OCI-LY7 (cell line): Measurements from ENCODE around the gene PRTN3. TPM values are rescaled to one million over a fixed set of nuclear protein-coding genes. Genes with fewer than 3 reads are reported as not detected.

Experiments
- microRNA-seq: library from miRNA; unstranded; fragments of <30 nt; microRNA quantifications from one replicate; pipeline ENCODE4 v1.2.0, GENCODE V29; 2022; ENCODE audit warnings: borderline replicate concordance
- small RNA-seq: library from RNA; depleted of rRNA; stranded (forward); fragments of <200 nt; gene quantifications from one replicate; pipeline ENCODE3, GENCODE V24; 2014
- total RNA-seq, 2 experiments: library from RNA; depleted of rRNA in 1 of 2; stranded (reverse); fragments of >200 nt in 1 of 2; shearing (Covaris generic) in 1 of 2; gene quantifications; 2 replicates each; pipeline ENCODE4 v1.2.3, GENCODE V29; 2014 to 2022

Gene PRTN3
- total RNA-seq, 2 experiments from 2014 or later = not detected

Small RNA genes lying within 50 kb of the gene (microRNA-seq; reads per million reads assigned to microRNA genes)
- gene MIR3187 (204 reads per million, percentile 67 among the genes with 10 or more reads in this experiment), gene MIR4745 (14.4 reads per million, percentile 21 among the genes with 10 or more reads in this experiment)

Small RNA genes lying within 50 kb of the gene (small RNA-seq; reads per million reads assigned to genes)
- gene MIR3187 (not detected), gene RNU6-9 (0.16 reads per million)

Other genes starting within 250 kb of the PRTN3 start
- 50.0 and 65.5 TPM in 2 replicates for gene POLRMT, start 207.5 kb upstream of the PRTN3 start, total RNA-seq (2014; rRNA removed; shearing (Covaris generic))
- 70.7 and 74.6 TPM in 2 replicates for gene POLRMT, start 207.5 kb upstream of the PRTN3 start, total RNA-seq (2022)
- gene FGF22, start 201.1 kb upstream of the PRTN3 start, total RNA-seq (2014; rRNA removed; shearing (Covaris generic)) = 0.21 TPM in 1 of 2 replicates, not detected in the other
- gene FGF22, start 201.1 kb upstream of the PRTN3 start, total RNA-seq (2022) = 0.48 and 0.53 TPM in 2 replicates
- gene RNF126, start 177.8 kb upstream of the PRTN3 start, total RNA-seq (2014; rRNA removed; shearing (Covaris generic)) = 85.8 and 98.6 TPM in 2 replicates
- 104 and 106 TPM in 2 replicates for gene RNF126, start 177.8 kb upstream of the PRTN3 start, total RNA-seq (2022)
- gene FSTL3, start 164.6 kb upstream of the PRTN3 start, total RNA-seq (2014; rRNA removed; shearing (Covaris generic)) = 3.4 and 5.7 TPM in 2 replicates
- 6.5 and 7.3 TPM in 2 replicates for gene FSTL3, start 164.6 kb upstream of the PRTN3 start, total RNA-seq (2022)
- not detected in 2 replicates for gene PRSS57, start 145.5 kb upstream of the PRTN3 start, total RNA-seq (2014; rRNA removed; shearing (Covaris generic))
- not detected in 2 replicates for gene PRSS57, start 145.5 kb upstream of the PRTN3 start, total RNA-seq (2022)
- 1.4 TPM in 1 of 2 replicates, not detected in the other for gene PALM, start 132.1 kb upstream of the PRTN3 start, total RNA-seq (2014; rRNA removed; shearing (Covaris generic))
- 0.42 and 1.2 TPM in 2 replicates for gene PALM, start 132.1 kb upstream of the PRTN3 start, total RNA-seq (2022)
- not detected in 2 replicates for gene MISP, start 89.9 kb upstream of the PRTN3 start, total RNA-seq (2014; rRNA removed; shearing (Covaris generic))
- 0.23 TPM in 1 of 2 replicates, not detected in the other for gene MISP, start 89.9 kb upstream of the PRTN3 start, total RNA-seq (2022)
- gene PTBP1, start 43.5 kb upstream of the PRTN3 start, total RNA-seq (2014; rRNA removed; shearing (Covaris generic)) = 284 and 315 TPM in 2 replicates
- 468 and 479 TPM in 2 replicates for gene PTBP1, start 43.5 kb upstream of the PRTN3 start, total RNA-seq (2022)
- gene PLPPR3, start 19.0 kb upstream of the PRTN3 start, total RNA-seq (2014; rRNA removed; shearing (Covaris generic)) = not detected in 2 replicates
- gene PLPPR3, start 19.0 kb upstream of the PRTN3 start, total RNA-seq (2022) = not detected in 2 replicates
- gene AZU1, start 13.2 kb upstream of the PRTN3 start, total RNA-seq (2014; rRNA removed; shearing (Covaris generic)) = not detected in 2 replicates
- gene AZU1, start 13.2 kb upstream of the PRTN3 start, total RNA-seq (2022) = not detected in 2 replicates
- gene ELANE, start 11.3 kb downstream of the PRTN3 start, total RNA-seq (2014; rRNA removed; shearing (Covaris generic)) = not detected in 2 replicates
- gene ELANE, start 11.3 kb downstream of the PRTN3 start, total RNA-seq (2022) = not detected in 2 replicates
- 0.35 TPM in 1 of 2 replicates, not detected in the other for gene CFD, start 18.7 kb downstream of the PRTN3 start, total RNA-seq (2014; rRNA removed; shearing (Covaris generic))
- not detected in 2 replicates for gene CFD, start 18.7 kb downstream of the PRTN3 start, total RNA-seq (2022)
- 12.9 and 19.1 TPM in 2 replicates for gene MED16, start 52.2 kb downstream of the PRTN3 start, total RNA-seq (2014; rRNA removed; shearing (Covaris generic))
- 54.3 and 61.4 TPM in 2 replicates for gene MED16, start 52.2 kb downstream of the PRTN3 start, total RNA-seq (2022)
- gene RNU6-9, start 52.5 kb downstream of the PRTN3 start, total RNA-seq (2014; rRNA removed; shearing (Covaris generic)) = not detected in 2 replicates
- not detected in 2 replicates for gene RNU6-9, start 52.5 kb downstream of the PRTN3 start, total RNA-seq (2022)
- gene R3HDM4, start 72.2 kb downstream of the PRTN3 start, total RNA-seq (2014; rRNA removed; shearing (Covaris generic)) = 39.5 and 43.5 TPM in 2 replicates
- 64.9 and 75.2 TPM in 2 replicates for gene R3HDM4, start 72.2 kb downstream of the PRTN3 start, total RNA-seq (2022)
- gene KISS1R, start 76.3 kb downstream of the PRTN3 start, total RNA-seq (2014; rRNA removed; shearing (Covaris generic)) = not detected in 2 replicates
- gene KISS1R, start 76.3 kb downstream of the PRTN3 start, total RNA-seq (2022) = not detected in 2 replicates
- gene ARID3A, start 85.0 kb downstream of the PRTN3 start, total RNA-seq (2014; rRNA removed; shearing (Covaris generic)) = 7.9 and 9.9 TPM in 2 replicates
- 21.6 and 23.5 TPM in 2 replicates for gene ARID3A, start 85.0 kb downstream of the PRTN3 start, total RNA-seq (2022)
- 61.6 and 74.7 TPM in 2 replicates for gene WDR18, start 143.3 kb downstream of the PRTN3 start, total RNA-seq (2014; rRNA removed; shearing (Covaris generic))
- gene WDR18, start 143.3 kb downstream of the PRTN3 start, total RNA-seq (2022) = 38.4 and 51.4 TPM in 2 replicates
- gene GRIN3B, start 159.4 kb downstream of the PRTN3 start, total RNA-seq (2014; rRNA removed; shearing (Covaris generic)) = 0.05 TPM in 1 of 2 replicates, not detected in the other
- gene GRIN3B, start 159.4 kb downstream of the PRTN3 start, total RNA-seq (2022) = not detected in 2 replicates
- 131 and 169 TPM in 2 replicates for gene TMEM259, start 180.1 kb downstream of the PRTN3 start, total RNA-seq (2014; rRNA removed; shearing (Covaris generic))
- 195 and 204 TPM in 2 replicates for gene TMEM259, start 180.1 kb downstream of the PRTN3 start, total RNA-seq (2022)
- gene RNU6-2, start 180.5 kb downstream of the PRTN3 start, total RNA-seq (2014; rRNA removed; shearing (Covaris generic)) = not detected in 2 replicates
- gene RNU6-2, start 180.5 kb downstream of the PRTN3 start, total RNA-seq (2022) = not detected in 2 replicates
- gene CNN2, start 185.6 kb downstream of the PRTN3 start, total RNA-seq (2014; rRNA removed; shearing (Covaris generic)) = 51.5 and 73.7 TPM in 2 replicates
- 126 and 127 TPM in 2 replicates for gene CNN2, start 185.6 kb downstream of the PRTN3 start, total RNA-seq (2022)
- 22.5 and 43.3 TPM in 2 replicates for gene ABCA7, start 199.1 kb downstream of the PRTN3 start, total RNA-seq (2014; rRNA removed; shearing (Covaris generic))
- gene ABCA7, start 199.1 kb downstream of the PRTN3 start, total RNA-seq (2022) = 66.6 and 74.4 TPM in 2 replicates
- gene ARHGAP45, start 226.2 kb downstream of the PRTN3 start, total RNA-seq (2014; rRNA removed; shearing (Covaris generic)) = 132 and 135 TPM in 2 replicates
- 138 and 143 TPM in 2 replicates for gene ARHGAP45, start 226.2 kb downstream of the PRTN3 start, total RNA-seq (2022)